Cardiac fibroblast (primary cell): ENCODE results near the gene BIRC6.

Experiments used
- DNase-seq, 2 donors: peaks; one replicate each; pipeline versions ENCODE4 v3.0.0 to v3.0.0-alpha.2; 2010; ENCODE audit warnings: low read depth in 2 of 2
- H3K4me3 ChIP-seq, 2 donors: replicated peaks in 1 of 2; 1 replicate in 1 of 2; 2 replicates in 1 of 2; pipeline ENCODE4 v1.5.1; 2011; ENCODE audit warnings: low read depth in 2 of 2, low read length in 2 of 2, mild to moderate bottlenecking in 2 of 2, moderate library complexity in 1 of 2
- TF ChIP-seq, protein P1 (sequence below): IDR thresholded peaks from one replicate; pipeline ENCODE4 v1.5.1; 2011; ENCODE audit warnings: low read depth, mild to moderate bottlenecking, low read length, inconsistent platforms

BIRC6 gene

DNA sequence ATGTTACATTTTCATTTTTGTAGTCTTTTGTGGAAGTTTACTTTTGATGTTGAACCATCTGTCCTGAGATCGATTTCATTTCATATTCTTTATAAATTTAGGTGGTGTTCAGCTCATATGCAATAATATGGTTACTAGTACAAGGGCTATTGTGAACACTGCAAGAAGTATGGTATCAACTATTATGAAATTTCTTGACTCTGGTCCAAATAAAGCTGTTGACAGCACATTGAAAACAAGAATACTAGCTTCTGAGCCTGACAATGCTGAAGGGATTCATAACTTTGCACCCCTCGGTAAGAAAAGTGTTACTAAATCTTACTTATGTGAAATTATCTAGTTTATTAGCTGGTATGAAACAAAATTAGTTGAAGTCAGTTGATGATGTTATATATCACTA is 146.1 kb downstream of the BIRC6 start:
- no peak overlapping the region for H3K4me3 ChIP-seq
- TF ChIP-seq, protein P1, sequence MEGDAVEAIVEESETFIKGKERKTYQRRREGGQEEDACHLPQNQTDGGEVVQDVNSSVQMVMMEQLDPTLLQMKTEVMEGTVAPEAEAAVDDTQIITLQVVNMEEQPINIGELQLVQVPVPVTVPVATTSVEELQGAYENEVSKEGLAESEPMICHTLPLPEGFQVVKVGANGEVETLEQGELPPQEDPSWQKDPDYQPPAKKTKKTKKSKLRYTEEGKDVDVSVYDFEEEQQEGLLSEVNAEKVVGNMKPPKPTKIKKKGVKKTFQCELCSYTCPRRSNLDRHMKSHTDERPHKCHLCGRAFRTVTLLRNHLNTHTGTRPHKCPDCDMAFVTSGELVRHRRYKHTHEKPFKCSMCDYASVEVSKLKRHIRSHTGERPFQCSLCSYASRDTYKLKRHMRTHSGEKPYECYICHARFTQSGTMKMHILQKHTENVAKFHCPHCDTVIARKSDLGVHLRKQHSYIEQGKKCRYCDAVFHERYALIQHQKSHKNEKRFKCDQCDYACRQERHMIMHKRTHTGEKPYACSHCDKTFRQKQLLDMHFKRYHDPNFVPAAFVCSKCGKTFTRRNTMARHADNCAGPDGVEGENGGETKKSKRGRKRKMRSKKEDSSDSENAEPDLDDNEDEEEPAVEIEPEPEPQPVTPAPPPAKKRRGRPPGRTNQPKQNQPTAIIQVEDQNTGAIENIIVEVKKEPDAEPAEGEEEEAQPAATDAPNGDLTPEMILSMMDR: no peak
- DNase-seq: peak; percentile 21 to 55

DNA sequence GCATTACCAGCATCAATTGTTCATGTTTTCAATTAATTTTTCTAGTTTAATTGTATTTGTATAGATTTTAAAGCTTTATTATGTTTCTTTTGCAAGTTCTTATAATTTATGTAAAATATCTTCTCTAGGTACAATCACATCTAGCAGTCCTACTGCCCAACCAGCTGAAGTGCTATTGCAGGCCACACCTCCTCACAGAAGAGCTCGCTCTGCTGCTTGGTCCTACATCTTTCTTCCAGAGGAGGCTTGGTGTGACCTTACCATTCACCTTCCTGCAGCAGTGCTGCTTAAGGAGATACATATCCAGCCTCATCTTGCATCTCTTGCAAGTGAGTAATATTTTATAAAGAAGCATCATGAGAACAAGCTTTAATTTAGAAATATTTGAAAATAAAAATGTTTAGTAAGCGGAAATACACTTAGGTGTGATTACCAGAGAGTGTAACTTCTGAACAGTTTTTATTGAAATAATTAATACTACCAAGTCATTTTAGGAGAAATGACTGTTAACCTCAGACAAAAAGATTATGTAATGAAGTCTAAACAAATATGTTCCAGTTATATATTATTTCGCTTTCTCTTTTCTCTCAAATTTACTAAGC is 148.2 kb downstream of the BIRC6 start:
- no peak for DNase-seq
- TF ChIP-seq, protein P1: no peak
- H3K4me3 ChIP-seq: no peak overlapping the region

DNA sequence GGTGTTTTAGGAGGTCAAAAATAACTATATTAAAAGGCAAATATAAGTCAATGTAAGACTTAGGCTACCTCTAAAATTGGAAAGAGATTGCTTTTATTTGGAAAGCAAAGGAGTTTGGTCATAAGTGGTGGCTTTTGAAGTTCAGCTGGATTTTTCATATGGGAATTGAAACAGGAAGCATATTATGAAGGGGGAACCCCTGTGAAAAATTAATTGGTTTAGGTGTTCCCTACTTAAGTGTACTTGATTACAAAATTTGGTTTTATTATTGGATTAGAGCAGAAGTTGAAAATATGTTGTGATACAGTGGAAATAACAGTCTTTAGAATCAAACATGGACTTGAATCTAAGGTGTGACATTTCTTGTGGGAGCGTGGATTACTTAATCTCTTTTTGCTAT is 149.6 kb downstream of the BIRC6 start:
- no peak overlapping the region for H3K4me3 ChIP-seq
- TF ChIP-seq, protein P1: no peak
- no peak for DNase-seq

GRCh38 chr2:32514946-32515345 is 158.1 kb downstream of the BIRC6 start:
- no peak for DNase-seq
- no peak overlapping the region for H3K4me3 ChIP-seq
- TF ChIP-seq, protein P1: no peak

DNA sequence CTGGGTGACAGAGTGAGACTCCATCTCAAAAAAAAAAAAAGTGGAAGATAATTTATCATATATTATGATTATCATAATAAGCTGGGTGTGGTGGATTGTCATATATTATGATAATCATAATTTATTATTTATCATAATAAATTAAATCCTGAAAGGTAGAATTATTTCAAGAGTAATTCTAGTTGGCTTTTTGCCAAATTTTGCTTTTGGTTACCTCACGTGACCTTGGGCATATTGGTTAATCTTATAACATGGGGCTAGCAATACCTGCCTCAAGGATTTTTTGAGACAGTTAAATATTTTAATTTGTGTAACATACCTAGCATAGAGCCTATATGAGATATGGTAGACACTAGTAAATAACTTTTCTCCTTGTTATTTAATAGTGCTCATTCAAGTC is 159.7 kb downstream of the BIRC6 start:
- H3K4me3 ChIP-seq: no peak overlapping the region
- no peak for DNase-seq
- TF ChIP-seq, protein P1: no peak

DNA sequence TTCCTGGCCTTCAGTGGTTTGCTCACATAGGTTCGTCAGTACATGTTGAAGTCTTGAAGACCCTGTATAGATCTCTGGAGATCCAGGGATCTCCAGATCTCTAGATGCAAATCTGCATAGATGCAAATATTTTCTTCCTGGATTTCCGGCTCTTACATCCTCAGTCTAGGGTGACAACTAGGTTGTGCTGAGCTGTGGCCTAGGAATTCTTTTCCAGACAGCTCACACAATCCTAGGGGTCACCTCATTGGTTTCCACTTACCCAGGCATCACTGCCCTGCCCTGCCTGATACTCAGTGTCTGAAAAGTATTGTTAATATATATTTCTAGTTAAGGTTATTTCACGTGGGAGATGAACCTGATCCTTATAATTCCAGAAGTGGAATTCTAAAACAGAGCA is 165.9 kb downstream of the BIRC6 start:
- no peak overlapping the region for H3K4me3 ChIP-seq
- TF ChIP-seq, protein P1: no peak
- peak in 1 of 2 donors; percentile 22 for DNase-seq

- H3K4me3 ChIP-seq: no peak overlapping the region
- TF ChIP-seq, protein P1: no peak
- no peak for DNase-seq
Observed at GRCh38 chr2:32523686-32524085, 166.9 kb downstream of the BIRC6 start.
